SK-N-SH (cell line): Measurements from ENCODE around the gene ZCCHC7.

ENCODE experiments used
- EP300 ChIP-seq, 2 experiments: IDR thresholded peaks; 2 replicates each; pipeline versions ENCODE4 v1.4.0 to v1.6.1; 2012; ENCODE audit warnings: borderline replicate concordance in 1 of 2, low read depth in 1 of 2, low read length in 1 of 2
- EZH2phosphoT487 ChIP-seq: fragments of 200-600 bp; sonication (generic); IDR thresholded peaks from 2 replicates; pipeline ENCODE4 v1.6.1; 2017; ENCODE audit warnings: low read depth, mixed run types, mild to moderate bottlenecking, antibody characterized with exemption, moderate library complexity, borderline replicate concordance
- FOSL2 ChIP-seq: IDR thresholded peaks from 2 replicates; pipeline ENCODE4 v1.4.0; 2012; ENCODE audit warnings: low read depth, mild to moderate bottlenecking, moderate library complexity, borderline replicate concordance
- GABPA ChIP-seq: IDR thresholded peaks from 2 replicates; pipeline ENCODE4 v1.4.0; 2012; ENCODE audit warnings: low read depth, mild to moderate bottlenecking
- JUND ChIP-seq: IDR thresholded peaks from 2 replicates; pipeline ENCODE4 v1.4.0; 2012
- MAX ChIP-seq: IDR thresholded peaks from 2 replicates; pipeline ENCODE4 v1.4.0; 2012; ENCODE audit warnings: low read depth
- PBX3 ChIP-seq: IDR thresholded peaks from 2 replicates; pipeline ENCODE4; 2012
- POLR2AphosphoS5 ChIP-seq: IDR thresholded peaks from 2 replicates; pipeline ENCODE4 v1.6.1; 2012; ENCODE audit warnings: low read depth, low read length
- RAD21 ChIP-seq: IDR thresholded peaks from 2 replicates; pipeline ENCODE4 v1.6.1; 2012; ENCODE audit warnings: mild to moderate bottlenecking, low read length
- RXRA ChIP-seq: IDR thresholded peaks from 2 replicates; pipeline ENCODE4 v1.4.0; 2012; ENCODE audit warnings: low read depth, mild to moderate bottlenecking, borderline replicate concordance
- SMC3 ChIP-seq: IDR thresholded peaks from 2 replicates; pipeline ENCODE4 v1.6.1; 2012; ENCODE audit warnings: low read depth, low read length, improper control_type of control experiment
- TAF1 ChIP-seq: IDR thresholded peaks from 2 replicates; pipeline ENCODE4 v1.6.1; 2012; ENCODE audit warnings: low read depth, mild to moderate bottlenecking, low read length, moderate library complexity, borderline replicate concordance
- USF2 ChIP-seq: fragments of 150-350 bp; IDR thresholded peaks from 2 replicates; pipeline ENCODE4 v1.6.1; 2017; ENCODE audit warnings: antibody characterized with exemption, low read length, low read depth, borderline replicate concordance
- TF ChIP-seq, protein P1 (sequence below): fragments of 200-600 bp; sonication (generic); IDR thresholded peaks from 2 replicates; pipeline ENCODE4 v1.6.1; 2017; ENCODE audit warnings: antibody characterized with exemption, mild to moderate bottlenecking, moderate library complexity

DNA sequence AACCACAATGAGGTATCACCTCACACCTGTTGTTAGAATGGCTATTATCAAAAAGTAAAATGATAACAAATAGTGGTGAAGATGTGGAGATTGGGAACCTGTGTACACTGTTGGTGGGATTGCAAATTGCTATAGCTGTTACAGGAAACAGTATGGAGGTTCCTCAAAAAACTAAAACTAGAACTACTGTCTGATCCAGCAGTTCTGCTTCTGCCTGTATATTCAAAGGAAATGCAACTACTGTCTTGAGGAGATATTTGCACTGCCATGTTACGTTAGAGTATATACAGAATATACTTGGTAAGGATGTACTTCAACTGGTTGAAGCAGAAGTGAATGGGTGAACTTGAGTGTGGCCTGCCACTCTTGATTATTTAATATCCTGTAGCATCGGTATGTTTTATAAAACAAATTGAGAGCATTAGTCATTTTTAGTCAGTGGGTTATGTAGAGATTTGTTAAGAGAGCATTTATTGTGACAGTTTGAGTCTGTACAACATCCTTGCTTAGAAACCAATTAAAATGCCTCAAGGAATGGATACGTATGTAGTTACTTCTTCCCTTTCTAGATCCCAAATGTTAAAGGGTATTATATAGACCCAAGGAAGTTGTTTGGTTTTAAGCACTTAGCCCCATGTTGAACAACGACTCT lies 37.5 kb downstream of the ZCCHC7 start:
- TF ChIP-seq, protein P1, sequence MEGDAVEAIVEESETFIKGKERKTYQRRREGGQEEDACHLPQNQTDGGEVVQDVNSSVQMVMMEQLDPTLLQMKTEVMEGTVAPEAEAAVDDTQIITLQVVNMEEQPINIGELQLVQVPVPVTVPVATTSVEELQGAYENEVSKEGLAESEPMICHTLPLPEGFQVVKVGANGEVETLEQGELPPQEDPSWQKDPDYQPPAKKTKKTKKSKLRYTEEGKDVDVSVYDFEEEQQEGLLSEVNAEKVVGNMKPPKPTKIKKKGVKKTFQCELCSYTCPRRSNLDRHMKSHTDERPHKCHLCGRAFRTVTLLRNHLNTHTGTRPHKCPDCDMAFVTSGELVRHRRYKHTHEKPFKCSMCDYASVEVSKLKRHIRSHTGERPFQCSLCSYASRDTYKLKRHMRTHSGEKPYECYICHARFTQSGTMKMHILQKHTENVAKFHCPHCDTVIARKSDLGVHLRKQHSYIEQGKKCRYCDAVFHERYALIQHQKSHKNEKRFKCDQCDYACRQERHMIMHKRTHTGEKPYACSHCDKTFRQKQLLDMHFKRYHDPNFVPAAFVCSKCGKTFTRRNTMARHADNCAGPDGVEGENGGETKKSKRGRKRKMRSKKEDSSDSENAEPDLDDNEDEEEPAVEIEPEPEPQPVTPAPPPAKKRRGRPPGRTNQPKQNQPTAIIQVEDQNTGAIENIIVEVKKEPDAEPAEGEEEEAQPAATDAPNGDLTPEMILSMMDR = no peak
- TF ChIP-seq POLR2AphosphoS5 (no peak), EZH2phosphoT487 (no peak), GABPA (no peak), MAX (no peak), SMC3 (no peak), EP300 (IDR thresholded peaks at IDR 0.05; ENCODE audit: borderline replicate concordance in 1 of 2, low read depth in 1 of 2, low read length in 1 of 2) (no peak), USF2 (no peak), TAF1 (no peak), JUND (no peak), PBX3 (peak; percentile 42; the same call in 1 of the 2 replicates), RAD21 (no peak), FOSL2 (no peak), RXRA (no peak)
